ENCODE data around the gene OR52A1.

The OR52A1 gene

DNA sequence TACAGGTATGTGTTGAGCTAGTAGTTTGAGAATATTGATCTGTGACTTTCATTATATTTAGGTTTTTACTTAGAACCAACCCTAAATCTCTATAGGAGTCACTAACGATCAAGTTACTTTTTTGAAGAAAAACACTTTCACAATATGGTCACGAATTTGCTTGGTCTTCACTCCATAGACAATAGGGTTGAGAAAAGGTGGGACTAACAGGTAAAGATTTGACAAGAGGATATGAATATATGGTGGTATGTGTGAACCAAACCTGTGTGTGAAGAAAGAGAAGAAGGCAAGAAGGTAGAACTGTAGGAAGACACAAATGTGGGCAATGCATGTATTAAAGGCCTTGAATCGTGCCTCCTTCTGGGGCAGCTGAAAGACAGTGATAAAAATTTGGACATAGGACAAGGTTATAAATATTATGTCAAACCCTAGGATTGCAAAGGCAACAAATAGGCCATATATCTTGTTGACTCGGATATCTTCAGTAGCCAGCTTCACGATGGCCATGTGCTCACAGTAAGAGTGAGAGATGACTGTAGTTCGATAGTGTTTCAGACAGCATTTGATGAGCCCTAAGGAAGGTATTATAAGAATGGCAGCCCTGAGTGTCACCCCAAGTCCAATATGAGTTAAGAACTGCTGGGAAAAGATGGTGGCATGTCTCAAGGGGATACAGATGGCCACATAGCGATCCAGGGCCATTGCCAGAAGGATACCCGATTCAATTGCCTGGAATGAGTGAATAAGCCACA lies 22.8 kb downstream of the OR52A1 start:
- no peak for DNase-seq

DNA sequence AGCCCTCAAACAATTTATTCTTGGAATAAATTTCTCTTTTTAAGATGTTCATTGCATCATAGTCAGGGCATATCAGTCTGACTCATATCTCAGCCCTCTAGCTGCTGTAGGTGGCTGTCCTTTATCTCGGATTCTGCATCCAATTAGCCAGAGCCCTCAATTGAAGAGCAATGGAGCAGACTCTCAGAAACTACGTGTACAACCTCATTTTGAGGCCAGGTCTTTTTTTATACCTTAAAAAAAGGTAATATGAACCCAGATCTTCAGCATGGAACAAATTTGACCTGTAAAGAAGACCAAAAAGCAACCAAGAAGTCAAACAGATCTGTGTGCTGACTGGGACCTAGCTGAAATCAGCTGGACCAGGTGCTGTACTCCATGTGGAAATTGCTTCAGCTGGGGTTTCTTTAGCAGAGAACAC lies 25.1 kb downstream of the OR52A1 start:
- no peak for DNase-seq

DNA sequence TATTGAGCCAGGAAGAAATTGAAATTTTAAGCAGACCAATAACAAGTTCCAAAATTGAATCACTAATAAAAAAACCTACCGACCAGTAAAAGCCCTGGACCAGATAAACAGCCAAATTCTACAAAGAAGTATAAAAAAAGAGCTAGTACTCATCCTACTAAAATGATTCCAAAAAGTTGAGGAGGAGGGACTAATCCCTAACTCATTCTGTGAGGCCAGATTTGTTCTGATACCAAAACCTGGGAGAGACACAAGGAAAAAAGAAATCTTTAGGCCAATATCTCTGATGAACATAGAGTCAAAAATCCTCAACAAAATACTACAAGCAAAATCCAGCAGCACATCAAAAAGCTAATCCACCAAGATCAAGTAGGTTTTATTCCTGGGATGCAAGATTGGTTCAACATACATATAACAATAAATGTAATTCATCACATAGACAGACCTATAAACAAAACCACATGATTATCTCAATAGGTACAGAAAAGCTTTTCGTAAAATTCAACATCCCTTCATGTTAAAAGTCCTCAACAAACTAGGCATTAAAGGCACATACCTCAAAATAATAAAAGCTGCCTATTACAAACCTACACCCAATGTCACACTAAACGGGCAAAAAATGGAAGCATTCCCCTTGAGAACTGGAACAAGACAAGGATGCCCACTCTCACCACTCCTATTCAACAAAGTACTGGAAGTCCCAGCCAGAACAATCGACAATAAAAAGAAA lies 29.5 kb downstream of the OR52A1 start:
- no peak for DNase-seq

DNA sequence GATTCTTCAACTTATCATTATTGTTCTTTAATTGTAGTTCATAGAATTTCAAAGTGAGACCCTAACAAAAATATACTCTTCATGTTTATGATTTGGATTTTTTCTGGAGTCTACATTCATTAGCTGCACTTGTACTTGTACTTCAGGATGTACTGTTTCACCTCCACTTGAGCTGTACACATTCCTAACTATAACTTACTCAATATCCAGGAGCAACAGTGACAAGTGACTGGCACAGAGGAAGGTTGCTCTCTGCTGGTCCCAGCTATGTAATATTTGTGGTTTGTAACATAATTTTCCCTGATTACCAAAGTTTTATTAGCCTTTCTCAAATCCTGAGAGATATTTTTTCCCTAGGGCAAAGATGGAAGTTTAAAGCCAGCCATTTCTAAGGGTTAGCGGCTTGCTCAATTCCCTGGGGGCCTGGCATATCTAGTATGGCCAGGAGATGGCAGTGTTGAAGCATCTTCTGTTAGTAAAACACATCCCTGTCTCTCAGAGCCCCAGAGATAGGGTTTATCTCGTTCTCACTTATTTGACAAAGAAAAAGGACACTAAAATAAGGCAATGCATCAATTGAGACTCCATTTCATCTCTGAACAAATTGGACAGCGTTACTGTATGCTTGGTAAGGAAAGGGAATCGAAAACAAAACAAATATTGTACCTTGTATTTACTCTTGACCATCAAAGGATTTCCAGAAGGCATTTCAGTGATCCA lies 30.6 kb downstream of the OR52A1 start:
- DNase-seq, result peak; percentile 63 to 67

DNA sequence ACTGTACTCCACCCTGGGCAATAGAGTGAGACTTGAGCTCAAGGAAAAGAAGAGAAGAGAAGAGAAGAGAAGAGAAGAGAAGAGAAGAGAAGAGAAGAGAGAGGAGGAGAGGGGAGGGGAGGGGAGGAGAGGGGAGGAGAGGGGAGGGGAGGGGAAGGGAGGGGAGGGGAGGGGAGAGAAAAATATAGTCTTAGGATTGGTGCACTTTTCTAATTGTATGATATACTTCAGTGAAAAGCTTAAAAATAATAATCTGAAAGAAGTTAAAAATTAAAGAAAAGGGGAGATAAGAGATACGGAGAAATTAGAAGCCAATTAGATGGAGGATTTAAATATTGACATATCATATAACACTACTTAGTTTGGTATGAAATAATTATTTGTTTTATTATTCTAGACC lies 35.7 kb downstream of the OR52A1 start:
- DNase-seq, result no peak

DNA sequence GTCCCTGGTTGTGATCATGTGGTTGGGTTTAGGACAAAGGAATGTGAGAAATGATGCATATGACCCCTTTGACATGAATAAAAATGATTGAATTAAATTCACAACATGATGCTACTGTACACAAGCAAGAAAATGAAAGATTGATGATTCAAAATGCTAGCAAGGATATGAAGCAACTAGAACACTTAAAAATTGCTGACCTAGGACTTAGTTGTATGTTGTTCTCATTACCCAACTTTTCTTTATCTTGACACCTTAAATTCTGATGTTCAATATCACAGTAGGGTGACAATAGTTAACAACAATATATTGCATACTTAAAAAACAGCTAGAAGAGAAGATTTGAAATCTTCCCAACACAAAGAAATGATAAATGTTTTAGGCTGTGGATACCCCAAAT lies 37.0 kb downstream of the OR52A1 start:
- DNase-seq, result no peak

DNA sequence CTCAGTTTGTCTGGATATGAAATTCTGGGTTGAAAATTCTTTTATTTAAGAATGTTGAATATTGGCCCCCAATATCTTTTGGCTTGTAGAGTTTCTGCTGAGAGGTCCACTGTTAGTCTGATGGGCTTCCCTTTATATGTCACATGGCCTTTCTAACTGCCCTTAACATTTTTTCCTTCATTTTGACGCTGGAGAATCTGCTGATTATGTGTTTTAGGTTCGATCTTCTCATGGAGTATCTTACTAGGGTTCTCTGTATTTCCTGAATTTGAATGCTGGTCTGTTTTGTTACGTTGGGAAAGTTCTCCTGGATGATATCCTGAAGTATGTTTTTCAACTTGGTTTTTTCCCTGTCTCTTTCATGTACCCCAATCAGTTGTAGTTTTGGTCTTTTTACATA lies 39.2 kb downstream of the OR52A1 start:
- DNase-seq, result no peak

DNA sequence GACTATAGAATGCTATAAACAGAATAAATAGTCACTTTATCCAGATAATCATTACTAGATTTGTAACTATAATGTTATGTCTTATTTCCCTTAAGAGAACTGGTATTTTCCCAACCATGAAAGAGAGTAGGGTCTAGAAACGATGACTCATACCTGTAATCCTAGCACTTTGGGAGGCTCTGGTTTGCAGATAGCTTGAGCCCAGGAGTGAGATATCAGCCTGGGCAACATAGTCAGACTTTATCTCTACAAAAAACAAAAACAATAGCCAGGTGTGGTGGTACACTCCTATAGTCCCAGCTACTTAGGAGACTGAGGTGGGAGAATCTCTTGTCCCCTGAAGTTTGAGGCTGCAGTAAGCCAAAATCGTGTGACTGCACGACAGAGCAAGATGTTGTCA lies 47.3 kb downstream of the OR52A1 start:
- no peak for DNase-seq

DNA sequence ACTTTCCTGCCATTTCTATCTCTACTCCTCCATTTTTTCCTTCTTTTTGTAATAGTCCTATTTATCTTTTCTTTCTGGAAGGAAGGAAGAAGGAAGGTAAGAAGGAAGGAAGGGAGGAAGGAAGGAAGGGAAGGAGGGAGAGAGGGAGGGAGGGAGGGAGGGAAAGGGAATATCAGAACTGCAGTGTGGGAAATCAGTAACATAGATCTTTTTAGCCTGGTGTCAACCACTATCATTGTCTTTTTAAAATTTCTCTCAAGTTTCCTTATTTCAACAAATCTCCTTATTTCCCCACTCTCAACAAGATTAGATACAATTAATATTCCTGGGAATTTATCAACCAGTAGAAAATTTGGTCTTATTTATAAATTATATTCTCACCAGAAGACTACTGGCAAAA lies 51.5 kb downstream of the OR52A1 start:
- DNase-seq, result no peak

DNA sequence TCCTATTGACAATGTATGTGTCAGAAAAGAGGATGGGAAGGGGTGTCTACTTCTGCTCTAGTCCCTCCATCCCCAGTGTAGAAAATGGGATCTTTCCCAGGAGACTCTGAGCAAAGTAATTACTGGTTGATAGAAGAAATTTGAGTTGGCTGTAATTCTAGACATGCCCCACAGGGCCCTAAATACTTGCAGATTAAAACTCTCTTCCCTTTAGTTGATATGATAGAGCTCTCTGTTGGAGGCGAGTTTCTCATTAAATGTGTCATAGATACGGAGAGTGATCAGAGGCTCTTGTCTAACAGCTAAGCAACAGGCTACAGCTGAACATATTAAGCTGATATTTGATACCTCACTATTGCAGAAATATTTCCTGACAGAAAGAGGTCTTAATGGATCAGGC lies 52.3 kb downstream of the OR52A1 start:
- no peak for DNase-seq

DNA sequence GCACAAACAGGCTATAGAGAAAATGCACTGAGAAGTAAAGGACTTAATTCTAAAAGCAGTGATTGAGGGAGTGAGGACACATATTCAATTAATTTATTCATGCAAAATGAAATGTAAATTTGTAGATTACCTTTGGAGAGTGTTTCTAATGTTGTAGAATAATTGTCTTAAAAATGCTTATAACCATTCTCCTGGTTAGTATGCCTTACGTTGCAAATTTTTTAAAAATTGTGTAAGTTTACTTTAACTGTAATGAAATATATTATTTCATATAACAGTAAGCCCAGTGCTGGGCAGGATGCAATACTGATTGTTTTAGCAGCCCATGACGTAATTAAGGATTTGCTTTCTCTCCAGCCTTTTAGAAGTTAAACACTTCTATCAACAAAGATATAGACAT lies 58.5 kb downstream of the OR52A1 start:
- DNase-seq, result no peak

All from Kasumi-1 (cell line).